ENCODE results near the gene PLAAT4.
A peak's percentile ranks its signal among the peaks of the same experiment; 100 is the strongest.
"Not testable (repeated sequence)": the region's sequence is repeated elsewhere in the genome, so short reads cannot be mapped to it uniquely, and the experiment has no call there.

Gene PLAAT4

DNA sequence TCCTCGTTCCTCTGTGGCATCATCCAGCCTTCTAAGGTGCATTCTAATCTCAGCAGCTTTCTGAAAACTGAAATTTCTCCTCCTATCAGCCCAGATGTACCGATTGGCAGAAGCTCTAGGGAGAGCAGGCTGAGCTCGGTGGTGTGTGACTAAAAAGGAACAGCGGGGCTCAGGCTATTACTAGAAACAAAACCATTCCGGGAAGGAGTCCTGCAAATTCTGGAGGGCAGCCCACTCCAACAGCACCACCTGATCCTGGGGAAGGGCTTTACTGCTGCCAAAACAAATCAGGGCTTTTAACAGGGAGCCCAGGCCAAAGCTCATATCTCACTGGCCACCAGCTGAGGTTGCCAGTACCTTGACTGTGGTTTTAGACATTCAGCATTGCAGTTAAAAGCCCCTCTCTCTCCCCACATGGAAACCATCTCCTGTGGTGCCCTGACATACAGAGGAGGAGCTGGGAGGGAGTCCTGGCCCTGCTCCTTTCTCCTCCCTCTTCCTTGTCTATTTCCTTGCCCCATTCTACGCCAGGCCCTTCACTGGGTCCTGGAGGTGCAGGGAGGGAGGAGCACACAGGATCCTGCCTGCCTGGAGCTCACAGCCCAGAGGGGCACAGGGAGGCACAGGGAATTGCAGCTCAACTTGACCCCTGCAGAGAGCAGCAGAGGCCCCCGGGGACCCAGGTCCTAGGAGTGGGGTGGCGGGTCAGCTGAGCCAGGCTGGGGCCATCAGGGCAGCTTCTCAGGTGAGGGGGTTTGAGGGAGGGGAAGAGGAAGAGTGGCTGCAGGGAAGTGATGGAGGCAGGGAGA, 889 bp downstream of the PLAAT4 start:
- no peak for DNase-seq (ENCODE audit: low read depth)
- TF ChIP-seq, protein P1, sequence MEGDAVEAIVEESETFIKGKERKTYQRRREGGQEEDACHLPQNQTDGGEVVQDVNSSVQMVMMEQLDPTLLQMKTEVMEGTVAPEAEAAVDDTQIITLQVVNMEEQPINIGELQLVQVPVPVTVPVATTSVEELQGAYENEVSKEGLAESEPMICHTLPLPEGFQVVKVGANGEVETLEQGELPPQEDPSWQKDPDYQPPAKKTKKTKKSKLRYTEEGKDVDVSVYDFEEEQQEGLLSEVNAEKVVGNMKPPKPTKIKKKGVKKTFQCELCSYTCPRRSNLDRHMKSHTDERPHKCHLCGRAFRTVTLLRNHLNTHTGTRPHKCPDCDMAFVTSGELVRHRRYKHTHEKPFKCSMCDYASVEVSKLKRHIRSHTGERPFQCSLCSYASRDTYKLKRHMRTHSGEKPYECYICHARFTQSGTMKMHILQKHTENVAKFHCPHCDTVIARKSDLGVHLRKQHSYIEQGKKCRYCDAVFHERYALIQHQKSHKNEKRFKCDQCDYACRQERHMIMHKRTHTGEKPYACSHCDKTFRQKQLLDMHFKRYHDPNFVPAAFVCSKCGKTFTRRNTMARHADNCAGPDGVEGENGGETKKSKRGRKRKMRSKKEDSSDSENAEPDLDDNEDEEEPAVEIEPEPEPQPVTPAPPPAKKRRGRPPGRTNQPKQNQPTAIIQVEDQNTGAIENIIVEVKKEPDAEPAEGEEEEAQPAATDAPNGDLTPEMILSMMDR (IDR thresholded peaks at IDR 0.05; ENCODE audit: control insufficient read depth, insufficient read depth, low read depth, low read length, missing control alignments), result no peak
- H3K4me3 ChIP-seq (ENCODE audit: control insufficient read depth, low read depth, low read length), result peak overlapping the region; percentile 29

GRCh38 chr11:63542506-63542905, 5.9 kb downstream of the PLAAT4 start:
- not testable (repeated sequence) for DNase-seq (ENCODE audit: low read depth)

DNA sequence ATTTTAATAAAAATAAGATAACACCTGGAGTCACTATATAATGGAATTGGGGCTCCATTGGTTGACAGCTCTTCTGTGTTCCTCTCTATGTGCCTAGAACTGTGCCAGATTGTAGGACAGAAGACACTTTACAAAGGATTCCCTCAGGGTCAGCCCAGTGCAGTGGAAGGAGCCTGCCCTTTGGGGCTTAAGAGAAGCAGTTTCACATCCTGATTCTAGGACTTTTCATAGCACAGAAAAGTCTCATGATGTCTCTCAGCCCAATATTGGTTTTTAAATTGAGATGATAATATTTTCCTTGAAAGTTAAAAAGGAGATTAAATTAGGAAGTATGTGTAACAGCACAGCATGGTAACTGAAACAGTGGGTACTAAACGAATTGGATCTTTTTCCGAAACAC, 7.1 kb downstream of the PLAAT4 start:
- no peak for DNase-seq (ENCODE audit: low read depth)
- TF ChIP-seq, protein P1 (IDR thresholded peaks at IDR 0.05; ENCODE audit: control insufficient read depth, insufficient read depth, low read depth, low read length, missing control alignments), result no peak
- no peak overlapping the region for H3K4me3 ChIP-seq (ENCODE audit: control insufficient read depth, low read depth, low read length)

More at GRCh38 chr11:63542506-63542905, 5.9 kb downstream of the PLAAT4 start:
- H3K4me3 ChIP-seq (ENCODE audit: control insufficient read depth, low read depth, low read length), result not testable (repeated sequence)

DNA sequence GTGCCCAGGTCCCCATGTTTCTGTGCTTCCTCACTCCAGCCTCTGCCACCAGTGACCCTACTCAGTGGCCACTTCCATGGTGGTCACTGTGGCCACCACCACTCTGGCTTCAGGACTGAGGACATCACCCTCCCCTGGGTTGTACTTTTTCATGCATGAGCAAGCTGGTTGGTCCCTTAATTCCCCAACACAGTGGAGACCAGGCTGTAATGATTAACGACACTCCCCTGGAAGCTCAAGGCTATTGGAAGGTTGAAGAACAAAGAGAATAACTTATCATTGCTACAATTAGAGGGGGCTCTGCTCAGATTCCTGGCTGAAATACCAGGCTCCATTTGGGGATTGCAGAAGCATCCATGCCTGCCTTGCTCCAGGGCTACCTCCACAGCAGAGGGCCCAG, 10.5 kb downstream of the PLAAT4 start:
- no peak for DNase-seq (ENCODE audit: low read depth)
- no peak overlapping the region for H3K4me3 ChIP-seq (ENCODE audit: control insufficient read depth, low read depth, low read length)
- TF ChIP-seq, protein P1 (IDR thresholded peaks at IDR 0.05; ENCODE audit: control insufficient read depth, insufficient read depth, low read depth, low read length, missing control alignments), result no peak

DNA sequence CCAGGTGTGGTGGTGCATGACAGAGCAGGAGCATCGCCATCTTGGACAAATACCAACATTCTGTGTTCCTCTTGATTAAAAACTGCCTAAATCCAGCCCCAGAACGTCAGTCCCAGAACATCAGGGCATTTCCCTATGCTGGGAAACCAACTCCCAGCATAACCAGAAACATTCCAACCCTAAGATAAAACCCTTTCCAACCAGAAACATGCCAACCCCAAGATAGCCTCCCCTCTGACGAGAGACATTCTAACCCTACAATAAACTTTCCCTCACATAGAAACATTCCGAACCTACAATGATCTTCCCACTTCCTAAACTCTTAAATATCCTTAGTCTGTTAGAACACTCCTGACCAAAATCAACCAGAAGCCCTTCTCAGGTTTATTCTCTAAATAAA, 11.6 kb downstream of the PLAAT4 start:
- DNase-seq (ENCODE audit: low read depth), result no peak
- TF ChIP-seq, protein P1 (IDR thresholded peaks at IDR 0.05; ENCODE audit: control insufficient read depth, insufficient read depth, low read depth, low read length, missing control alignments), result no peak
- H3K4me3 ChIP-seq (ENCODE audit: control insufficient read depth, low read depth, low read length), result no peak overlapping the region

DNA sequence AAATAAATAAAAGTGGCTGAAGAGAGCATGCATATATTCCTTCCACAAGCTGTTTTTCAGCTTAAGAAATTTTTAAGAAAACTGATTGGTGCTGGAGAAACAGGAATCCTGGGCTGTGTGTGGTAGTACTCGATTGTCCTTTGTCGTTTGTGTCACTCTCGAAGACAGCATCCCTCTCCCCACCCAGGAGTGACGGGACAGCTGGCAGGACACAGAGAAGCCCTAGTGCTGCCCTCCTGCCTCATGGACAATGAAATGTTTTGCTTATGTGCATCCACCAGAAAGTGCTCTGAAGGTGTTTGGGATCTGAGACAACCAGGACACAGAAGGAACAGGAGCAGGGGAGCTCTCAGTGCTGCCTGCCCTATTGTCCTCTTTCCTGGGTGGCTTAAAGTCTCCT, 12.8 kb downstream of the PLAAT4 start:
- H3K4me3 ChIP-seq (ENCODE audit: control insufficient read depth, low read depth, low read length), result no peak overlapping the region
- DNase-seq (ENCODE audit: low read depth), result no peak
- TF ChIP-seq, protein P1 (IDR thresholded peaks at IDR 0.05; ENCODE audit: control insufficient read depth, insufficient read depth, low read depth, low read length, missing control alignments), result no peak

DNA sequence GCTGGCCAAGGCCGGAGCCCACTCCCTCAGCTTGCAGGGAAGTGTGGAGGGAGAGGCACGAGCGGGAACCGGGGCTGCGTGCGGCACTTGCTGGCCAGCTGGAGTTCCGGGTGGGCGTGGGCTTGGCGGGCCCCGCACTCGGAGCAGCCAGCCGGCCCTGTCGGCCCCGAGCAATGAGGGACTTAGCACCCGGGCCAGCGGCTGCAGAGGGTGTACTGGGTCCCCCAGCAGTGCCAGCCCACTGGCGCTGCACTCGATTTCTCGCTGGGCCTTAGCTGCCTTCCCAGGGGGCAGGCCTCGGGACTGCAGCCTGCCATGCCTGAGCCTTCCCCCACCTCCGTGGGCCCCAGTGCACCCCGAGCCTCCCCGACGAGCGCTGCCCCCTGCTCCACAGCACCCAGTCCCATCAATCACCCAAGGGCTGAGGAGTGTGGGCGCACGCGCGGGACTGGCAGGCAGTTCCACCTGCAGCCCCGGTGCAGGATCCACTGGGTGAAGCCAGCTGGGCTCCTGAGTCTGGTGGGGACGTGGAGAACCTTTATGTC, 13.6 kb downstream of the PLAAT4 start:
- DNase-seq (ENCODE audit: low read depth); H3K4me3 ChIP-seq (ENCODE audit: control insufficient read depth, low read depth, low read length): not testable (repeated sequence)

All from AG09309 (cell line).